Stimulated activated CD8-positive, alpha-beta memory T cell treated with anti-CD3 and anti-CD28 coated beads, Interleukin-15, amount 100 ng/mL, for 4 hours (primary cell): ENCODE results near the gene ADAMTS17.

ENCODE experiments used
- DNase-seq, 2 donors: peaks; one replicate each; pipeline ENCODE4 v3.0.0-alpha.2; 2020; ENCODE audit warnings: low read depth in 2 of 2

ADAMTS17 gene

DNA sequence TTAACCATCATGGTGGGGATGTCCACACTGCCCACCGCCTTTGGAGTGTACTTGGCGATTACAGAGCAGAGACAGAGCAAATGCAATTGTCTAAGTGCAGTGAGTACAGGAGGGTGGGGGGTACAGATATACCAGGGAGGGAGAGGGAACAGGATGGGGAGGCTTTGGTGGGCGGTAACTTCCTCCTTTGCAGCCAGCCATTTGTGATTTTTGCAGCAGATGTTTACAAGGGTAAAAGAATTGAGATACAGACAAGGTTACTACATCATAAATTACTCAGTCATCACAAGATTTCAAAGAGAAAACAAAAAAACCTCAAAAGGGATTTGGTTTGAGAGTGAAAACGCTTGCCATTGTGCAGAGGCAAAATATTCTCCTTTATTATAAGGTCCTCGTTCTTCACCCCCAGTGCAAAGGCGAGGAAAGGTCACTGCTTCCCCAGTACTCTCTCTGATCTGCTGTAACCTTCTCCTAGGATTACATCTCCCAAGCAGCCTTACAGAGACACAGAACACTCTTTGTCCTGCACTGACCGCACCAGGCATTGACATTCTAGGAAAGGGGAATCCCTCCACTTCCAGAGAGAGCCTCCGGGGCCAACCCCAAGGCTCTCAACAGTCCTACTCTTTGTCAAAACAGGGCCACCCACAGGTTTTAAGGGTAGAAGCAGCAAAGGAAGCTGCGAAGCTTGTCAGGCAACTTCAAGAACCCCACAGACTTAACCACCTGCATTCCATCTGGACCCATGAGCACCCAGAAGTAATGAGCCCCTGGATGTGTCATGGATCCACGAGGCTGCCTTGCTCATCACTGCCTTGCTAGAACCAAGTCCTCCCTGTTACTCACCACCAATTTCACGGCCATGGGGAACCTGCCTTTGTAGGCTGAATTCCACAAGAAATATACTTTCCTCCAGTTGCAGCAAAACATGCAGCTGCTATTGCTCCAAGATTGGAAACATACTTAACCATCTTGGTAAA lies 117.3 kb downstream of the ADAMTS17 start:
- no peak for DNase-seq

DNA sequence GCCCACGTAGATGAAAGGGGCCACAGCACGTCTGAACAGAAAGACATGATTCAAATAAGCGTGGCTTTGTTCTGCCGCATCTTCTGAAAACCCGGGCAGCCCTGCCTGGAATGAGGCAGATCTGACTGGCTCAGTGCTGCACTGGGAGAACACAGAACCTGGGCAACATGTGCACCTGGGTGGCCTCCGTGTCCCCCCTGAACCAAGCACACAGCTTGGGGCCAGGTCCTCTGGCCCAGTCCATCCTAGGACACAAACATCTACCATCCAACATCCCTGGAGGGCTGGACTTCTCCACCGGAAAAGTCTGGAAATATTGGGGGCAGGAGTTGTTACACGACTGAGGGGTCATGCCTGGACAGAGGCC lies 119.4 kb downstream of the ADAMTS17 start:
- DNase-seq: no peak

DNA sequence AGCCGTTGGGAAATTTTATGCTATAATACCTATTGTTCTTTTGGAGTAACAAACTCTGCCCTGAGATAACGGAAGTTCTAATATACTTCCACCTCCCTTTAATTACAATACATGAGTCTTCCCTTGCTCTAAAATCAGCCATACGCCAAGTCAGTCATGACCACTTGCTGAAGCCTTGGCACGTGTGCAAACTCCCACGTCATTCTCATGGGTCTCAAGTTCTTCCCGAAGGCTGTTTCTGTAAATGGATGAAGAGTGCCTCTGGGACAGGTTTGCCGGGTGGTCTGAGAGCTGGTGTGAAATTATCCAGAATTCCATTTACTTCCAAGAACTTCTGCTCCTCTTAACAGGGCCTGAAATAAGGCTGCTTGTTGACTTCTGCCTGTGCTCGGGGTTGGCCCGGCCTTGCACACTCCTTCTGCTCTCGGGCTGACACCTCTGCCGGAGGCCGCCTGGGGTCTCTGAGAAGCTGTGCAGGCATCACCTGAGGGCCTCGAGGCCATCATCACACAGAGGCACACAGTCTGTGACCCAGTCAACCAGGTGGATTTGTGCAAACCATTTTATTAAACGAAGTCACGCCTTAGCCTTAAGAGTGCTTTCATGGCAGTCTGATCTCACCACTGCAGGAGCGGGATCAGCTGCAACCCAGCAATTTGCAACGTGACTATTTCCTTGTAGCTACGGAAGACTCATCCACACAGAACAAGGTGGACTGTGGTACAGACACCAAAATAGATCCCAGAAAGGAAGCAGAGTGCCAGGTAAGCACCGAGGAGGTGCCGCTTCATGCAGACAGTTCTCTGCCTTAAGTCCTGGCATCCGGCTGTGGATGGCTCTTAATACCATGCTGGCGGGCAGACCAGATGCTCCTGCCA lies 120.1 kb downstream of the ADAMTS17 start:
- DNase-seq: no peak

DNA sequence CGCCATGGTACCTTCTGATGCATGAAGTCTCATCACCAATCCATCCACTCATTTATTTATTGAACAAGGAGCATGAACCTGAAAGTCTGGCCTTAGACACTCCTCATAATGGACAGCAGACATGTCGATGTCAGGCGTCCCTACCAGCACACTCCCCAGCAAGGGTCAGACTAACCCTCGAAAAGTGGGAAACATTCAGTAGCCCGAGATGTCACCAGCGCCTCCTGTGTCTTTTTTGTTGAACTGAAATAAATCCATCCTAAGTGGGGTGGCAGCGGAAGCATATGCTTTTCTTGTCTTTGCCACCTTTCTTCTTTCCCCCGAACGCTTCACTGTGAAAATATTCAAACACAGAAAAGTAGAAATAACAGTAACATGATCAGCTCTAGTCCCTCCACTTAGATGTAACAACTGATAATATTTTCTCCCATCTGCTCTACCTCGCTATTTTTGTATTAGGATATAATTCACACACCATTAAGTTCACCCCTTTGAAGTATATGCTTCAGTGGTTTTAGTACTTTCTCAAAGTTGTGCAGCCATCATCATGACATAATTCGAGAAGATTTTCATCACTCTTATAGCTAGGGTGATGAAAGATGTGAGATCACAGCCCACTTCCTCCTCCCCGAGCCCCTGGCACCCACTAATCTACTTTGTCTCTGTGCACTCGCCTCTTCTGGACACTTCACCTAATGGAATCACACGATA lies 121.6 kb downstream of the ADAMTS17 start:
- no peak for DNase-seq

DNA sequence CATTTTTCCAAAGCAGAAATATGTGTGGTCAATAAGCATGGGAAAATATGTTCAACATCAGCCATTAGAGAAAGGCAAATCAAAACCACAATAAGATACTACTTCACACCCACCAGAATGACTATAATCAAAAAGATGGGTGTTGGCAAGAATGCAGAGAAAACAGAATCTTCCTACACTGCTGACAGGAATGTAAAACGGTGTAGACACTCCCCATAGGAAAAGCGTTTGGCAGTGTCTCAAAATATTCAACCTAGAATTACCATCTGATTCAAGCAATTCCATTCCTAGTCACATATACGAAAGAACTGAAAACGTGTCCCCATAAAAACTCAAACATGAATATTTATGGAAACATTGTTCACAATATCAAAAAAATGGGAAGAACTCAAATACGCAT lies 123.3 kb downstream of the ADAMTS17 start:
- DNase-seq: no peak

DNA sequence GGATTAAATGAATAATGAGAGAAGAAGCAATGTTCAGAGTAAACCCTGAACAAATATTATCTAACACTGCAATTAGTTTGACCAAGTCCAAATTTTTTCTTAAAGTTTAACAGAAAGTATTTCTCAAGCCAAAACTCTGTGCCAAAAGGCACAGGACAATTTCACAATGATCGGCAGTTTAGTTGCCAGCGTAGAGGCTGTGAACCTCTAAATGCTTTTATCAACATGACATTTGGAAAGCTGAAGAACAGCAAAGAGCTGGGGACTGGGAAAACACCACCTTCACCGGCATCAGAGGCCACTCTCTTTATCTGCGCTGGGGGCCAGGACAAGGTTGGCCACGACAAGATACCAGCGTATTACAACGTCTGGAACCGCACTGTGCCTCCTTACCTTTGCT lies 125.6 kb downstream of the ADAMTS17 start:
- DNase-seq: no peak

DNA sequence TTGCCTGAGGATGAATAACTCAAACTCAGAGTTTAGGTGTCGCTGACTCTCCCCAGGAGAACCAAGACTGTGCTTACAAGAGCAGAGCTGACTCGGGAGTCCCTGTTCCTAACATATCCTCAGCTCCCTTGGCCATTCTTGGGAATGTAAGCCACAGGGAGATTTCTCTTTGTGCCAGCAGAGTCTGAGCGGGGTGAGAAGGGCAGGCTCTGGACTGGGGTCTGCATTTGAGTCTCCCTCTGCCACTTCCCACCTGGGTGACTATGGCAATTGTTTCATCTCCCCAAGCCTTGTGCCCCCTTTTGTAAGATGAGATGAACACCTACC lies 126.0 kb downstream of the ADAMTS17 start:
- DNase-seq: no peak

DNA sequence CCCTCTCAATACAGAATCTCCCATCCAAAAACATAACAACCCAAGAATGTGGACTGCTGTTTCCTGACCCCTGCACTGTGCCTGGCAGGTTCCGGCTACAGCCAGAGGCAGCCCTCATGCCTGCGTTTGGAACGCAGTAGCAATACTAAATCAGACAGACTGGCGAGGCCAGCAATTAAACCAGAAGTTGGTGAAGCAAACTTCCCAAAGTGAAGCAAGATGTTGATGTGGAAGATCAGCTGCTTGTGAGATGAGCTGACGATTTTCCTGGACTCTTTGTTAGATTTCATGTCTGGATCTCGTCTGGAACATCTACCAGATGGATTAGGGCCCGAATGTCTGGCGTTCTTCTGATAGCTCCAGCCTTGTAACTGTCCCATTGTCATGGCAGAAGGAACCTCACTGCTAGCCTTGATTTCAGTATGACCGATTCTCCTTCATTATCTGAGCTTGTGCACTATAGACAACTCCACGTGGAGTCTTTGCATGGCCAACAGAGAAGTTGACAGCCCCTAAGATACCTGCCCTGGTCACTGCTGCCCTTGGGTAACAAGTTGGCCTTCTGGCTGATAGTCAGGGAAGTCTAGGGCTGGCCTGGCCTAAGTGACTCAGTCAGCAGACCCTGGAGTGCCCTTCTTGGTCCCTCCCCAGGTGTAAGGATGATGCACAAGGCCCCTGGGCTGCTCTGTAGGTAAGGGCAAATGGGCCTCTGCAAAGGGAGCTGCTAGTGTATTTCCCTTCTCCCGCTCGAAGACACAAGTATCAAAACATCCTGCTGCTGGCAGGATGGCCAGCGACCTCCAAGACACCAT lies 126.5 kb downstream of the ADAMTS17 start:
- DNase-seq: no peak

DNA sequence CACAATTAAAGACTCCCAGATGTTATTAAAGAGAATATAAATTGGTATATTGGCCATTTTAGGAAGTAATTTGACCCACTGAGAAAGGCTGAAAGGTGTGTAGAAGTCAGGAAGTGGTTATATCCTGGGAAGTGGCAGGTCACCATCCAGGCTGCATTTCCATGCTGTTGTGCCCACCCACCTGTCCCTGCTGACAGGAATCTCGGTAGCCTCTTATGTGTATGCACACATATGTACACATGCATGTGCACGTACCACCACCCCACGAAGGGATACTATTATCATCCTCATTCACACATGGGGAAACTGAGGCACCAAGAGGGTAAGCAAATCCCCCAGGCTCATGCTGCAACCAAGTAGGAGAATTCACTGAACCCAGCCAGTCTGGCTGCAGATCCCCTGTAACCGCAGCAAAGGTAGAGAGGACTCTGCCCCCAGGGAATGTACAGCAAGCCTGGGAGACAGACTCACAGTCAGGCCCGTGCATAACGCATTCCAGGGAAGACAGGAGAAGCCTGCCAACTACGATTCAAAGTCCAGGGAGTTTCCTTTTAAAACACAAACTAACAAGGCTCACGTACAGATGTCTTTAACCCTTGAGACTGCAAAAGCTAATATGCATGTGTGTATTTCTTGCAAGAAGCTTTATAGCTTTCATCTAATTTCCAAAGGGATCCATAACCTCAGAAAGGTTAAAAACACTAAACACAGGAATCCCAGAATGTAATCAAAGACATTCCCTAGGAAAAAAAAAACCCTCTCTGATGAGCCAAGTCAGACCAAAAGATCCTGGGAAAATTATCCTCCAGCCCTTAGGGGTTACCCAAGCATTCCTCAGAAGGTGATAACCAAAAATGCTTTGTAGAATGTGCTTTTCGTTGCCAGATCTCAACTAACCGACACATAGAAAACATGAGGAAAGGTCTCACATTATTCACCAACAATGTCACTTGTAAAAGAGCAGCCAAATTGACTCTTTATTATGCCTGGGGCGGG lies 129.6 kb downstream of the ADAMTS17 start:
- DNase-seq: no peak

DNA sequence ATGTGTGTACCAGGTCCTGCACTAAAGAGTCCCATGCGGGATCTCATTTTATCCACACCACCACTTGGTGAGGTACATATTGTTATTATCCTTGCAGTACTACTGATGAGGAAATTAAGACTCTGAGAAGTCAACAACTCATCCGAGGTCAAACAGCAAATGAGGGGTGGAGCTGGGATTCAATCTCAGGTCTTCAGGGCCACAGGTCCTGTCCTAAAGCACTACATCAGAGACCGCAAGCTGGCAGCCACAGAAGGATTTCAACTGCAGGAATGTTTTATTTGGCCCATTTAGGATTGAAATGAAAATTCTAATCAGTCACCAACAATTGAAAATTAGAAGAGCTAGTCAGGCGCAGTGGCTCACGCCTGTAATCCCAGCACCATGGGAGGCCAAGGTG lies 131.4 kb downstream of the ADAMTS17 start:
- no peak for DNase-seq

DNA sequence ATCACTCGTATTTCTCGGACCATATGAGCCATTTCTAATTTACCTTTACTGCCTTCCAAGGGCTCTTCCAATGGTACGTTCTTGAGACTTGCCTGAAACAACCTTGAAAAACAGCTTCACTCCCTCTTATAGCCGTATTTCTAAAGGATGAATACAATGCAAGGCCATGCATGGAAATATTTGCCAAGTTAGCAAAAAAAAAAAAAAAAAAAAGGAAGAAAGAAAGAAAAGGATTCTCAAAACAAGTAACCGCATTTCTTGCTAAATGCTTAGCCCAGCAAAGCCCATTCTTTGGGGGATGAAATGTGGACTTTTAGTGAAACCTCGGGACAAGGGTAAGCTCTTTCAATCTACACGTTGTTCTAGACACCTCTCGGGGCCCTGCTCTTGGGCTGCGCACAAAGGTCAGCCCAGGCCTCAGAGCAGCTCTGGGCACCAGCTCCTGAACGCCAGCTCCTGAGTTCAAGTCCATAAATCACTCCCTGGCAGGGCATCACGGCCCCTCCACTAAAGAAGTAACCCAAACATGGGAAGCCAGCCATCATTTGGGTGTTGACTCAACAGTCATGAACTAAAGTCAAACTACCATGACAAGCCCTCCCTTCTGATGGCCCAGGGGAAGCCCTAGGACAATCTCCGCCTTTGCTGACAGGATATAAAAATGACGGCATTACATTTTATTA lies 132.7 kb downstream of the ADAMTS17 start:
- no peak for DNase-seq

DNA sequence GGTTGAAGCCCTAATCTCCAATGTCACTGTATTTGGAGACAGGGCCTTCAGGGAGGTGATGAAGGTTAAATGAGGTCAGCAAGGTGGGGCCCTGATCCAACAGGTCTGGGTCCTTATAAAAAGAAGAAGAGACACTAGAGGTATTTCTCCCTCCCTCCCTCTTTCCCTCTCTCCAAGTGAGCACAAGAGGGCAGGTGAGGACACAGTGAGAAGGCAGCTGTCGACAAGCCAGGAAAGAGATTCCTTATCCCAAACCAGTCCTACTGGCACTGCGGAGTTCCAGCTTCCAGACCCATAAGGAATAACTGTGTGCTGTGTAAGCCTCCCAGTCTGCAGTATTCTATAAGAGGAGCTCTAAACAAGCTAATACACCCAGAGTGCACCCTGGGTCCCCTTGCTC lies 134.7 kb downstream of the ADAMTS17 start:
- DNase-seq: no peak

DNA sequence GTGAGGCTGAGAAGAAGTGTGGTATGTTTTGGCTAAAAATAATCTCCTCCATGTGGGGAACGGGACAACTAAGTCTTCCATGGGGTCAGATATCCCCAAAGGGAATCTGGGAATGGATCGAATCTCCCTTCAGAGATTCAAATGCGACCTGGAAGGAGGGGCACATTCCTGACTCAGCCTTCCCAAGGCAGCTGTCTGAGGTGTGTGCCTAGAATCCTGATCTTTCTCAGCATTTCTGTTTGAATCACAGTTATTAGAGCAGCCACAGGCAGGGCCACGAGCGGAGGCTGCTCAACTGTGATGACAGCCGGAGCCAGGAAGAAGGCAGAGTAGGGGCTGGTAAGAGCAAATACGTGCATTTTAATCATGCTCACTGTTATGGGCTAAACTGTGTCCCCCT lies 135.1 kb downstream of the ADAMTS17 start:
- DNase-seq: no peak

DNA sequence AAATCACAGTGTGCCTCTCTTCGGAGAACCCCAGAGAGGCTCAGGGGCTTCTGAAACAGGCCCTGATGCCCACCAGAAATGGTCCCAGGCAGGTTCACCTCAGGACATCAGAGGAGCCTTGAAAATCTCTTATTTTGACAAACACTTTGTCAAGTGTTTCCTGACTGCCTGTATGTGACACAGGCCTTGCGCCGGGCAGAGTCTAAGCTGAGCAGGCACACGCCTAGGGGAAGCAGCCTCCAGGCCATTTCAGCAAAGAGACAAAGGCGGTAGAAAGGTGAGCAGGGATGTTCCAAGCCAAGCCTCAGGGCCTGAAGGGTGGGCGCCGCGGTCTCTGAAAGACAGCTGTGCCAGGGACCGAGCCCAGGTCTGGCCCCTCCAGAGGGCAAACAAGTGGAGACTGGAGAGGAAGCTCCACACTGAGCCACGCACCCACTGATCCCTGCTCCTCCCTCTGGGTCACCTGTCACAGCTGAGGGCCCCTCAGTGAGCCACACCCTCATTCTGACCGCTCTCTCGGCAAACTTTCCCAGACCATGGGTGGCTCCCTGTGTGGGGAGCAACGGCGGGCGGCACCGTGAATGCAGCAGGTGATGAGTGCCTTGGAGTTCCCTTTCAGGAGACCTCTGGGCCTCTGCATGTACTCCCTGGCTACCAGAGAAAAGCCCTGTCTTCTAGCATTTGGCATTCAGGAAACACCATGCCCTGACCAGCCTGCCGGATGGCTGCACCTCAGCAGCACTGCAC lies 136.1 kb downstream of the ADAMTS17 start:
- no peak for DNase-seq

DNA sequence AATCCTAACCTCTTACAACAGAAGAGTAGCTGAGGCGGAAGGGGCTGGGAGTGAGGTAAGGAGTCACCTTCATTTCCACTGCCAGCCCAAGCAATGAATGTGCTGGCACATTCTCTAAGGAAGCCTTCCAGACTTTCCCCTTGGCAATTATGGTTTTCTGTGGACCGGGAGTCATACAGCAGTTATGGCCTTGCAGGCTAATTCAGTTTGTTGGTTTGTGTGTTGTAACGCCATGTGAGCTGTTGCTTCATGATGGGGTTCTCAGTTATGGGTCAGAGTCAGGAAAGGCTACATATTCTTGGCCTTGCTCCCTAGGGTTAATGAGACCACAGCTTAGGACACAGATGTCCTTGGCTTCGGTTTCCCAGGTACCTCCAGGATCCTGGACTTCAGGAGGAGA lies 137.0 kb downstream of the ADAMTS17 start:
- DNase-seq: no peak

DNA sequence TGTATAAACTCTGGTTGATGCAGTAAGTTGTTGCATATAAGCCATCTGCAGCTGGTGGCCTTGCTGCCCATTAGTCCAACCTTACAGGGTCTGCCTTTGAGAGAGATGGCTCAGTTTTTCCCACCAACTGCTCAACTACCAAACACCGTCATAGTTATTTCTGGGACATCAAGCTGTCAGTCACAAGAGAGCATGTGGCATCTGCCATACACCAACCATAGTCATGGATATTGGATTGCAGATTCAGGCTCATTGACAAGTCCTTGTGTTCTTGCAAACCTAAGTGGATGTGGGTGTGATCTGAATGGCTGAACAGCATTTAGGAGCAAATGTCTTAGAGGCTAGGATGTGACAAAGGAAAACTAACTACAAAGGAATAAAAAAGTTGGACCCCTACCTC lies 137.6 kb downstream of the ADAMTS17 start:
- no peak for DNase-seq

DNA sequence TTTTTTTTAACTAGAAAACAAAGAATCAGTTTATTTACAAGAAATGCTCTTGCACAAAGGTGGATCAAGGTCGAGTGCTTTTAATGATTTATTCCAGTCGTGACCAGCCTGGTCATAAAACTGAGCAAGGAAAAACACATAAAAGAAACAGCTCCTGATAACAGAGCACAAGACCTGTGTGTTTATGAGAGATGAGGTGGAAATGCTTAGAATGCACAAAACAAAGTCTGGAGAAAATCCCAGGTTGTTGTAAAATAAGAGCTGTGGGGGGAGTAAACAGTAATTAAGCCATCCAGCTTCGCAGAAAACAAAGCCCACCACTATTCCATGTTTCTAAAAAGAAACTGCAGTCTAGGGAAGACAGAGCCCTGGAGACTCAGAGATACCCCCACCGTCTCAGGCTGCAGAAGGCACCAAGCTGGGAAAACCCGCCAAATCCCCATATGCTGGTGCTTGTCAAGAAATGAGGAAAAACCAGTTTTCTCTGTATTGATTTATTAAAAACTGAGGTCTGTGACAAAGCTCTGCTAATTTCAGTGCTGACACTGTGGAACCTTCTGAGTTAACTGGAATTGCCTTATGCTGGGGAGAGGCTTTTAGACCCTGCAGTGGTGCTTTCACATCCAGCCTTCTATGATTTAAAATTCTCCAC lies 139.3 kb downstream of the ADAMTS17 start:
- DNase-seq: no peak
